ENCODE results near the gene BPIFB4. TPM values are rescaled to one million over a fixed set of nuclear protein-coding genes. Genes with fewer than 3 reads are reported as not detected.

Gene BPIFB4
- not detected in 2 replicates for total RNA-seq (2021)
- not detected for Bru-seq, nascent RNA
- not detected for BruChase-seq, experiment 1, labeled RNA remaining after a 2-hour chase
- not detected for BruChase-seq, experiment 2, labeled RNA remaining after a 6-hour chase
- long read RNA-seq: 0 reads

- H3K4me3 ChIP-seq: no peak within 1 kb of the TSS
- no peak within 1 kb of the TSS for H2AFZ ChIP-seq
- no peaks in the 10 kb centered on the region for H3F3A ChIP-seq (ENCODE audit: insufficient read depth, low read depth)
- H3K79me2 ChIP-seq (ENCODE audit: low read depth): no peaks in the 10 kb centered on the region
- TF ChIP-seq CTCF (conservative IDR thresholded peaks at IDR 0.05) (no peak), EZH2 (IDR thresholded peaks at IDR 0.05; ENCODE audit: low read depth) (no peak)
- peaks cover 57% of the 10 kb centered on the region for H3K27me3 ChIP-seq (ENCODE audit: insufficient read depth, low read depth)
- intact Hi-C loops (cut with micrococcal nuclease; ENCODE audit: unreplicated experiment): no loop called here
- H3K36me3 ChIP-seq (ENCODE audit: low read depth): no peaks in the 10 kb centered on the region
- no peaks in the 10 kb centered on the region for H3K9me3 ChIP-seq (ENCODE audit: insufficient read depth, low read depth)
- no peaks in the 10 kb centered on the region for H3K9me2 ChIP-seq (ENCODE audit: insufficient read depth)
- no TSS peak for BruUV-seq (replicated peaks)
- DNase-seq: no peak
- H3K4me2 ChIP-seq: no peak within 1 kb of the TSS
- no peaks in the 10 kb centered on the region for H3K4me1 ChIP-seq (replicated peaks; ENCODE audit: insufficient read depth)
- ChIA-PET CTCF (no interaction called here), POLR2A (ENCODE audit: unreplicated experiment) (no interaction called here)
- no peak within 1 kb of the TSS for H3K27ac ChIP-seq
- peaks cover 4% of the 10 kb centered on the region; the same call in 1 of the 2 replicates for H4K20me1 ChIP-seq (ENCODE audit: insufficient read depth)
These were observed at the start of gene BPIFB4 for GRCh38 chr20:33079259-33079658. BPIFB4 (plus strand) TSS chr20:33079643; CDS start chr20:33081527, 1,884 bp downstream.

GRCh38 chr20:33030076-33030475 is 49.4 kb upstream of the BPIFB4 start:
- Histone ChIP-seq H3K79me2 (ENCODE audit: low read depth) (no peaks in the 10 kb centered on the region), H2AFZ (no peak overlapping the region), H3K9me2 (ENCODE audit: insufficient read depth) (no peaks in the 10 kb centered on the region), H3K4me3 (no peak overlapping the region), H3F3A (ENCODE audit: insufficient read depth, low read depth) (no peaks in the 10 kb centered on the region), H3K36me3 (ENCODE audit: low read depth) (no peaks in the 10 kb centered on the region), H3K4me1 (replicated peaks; ENCODE audit: insufficient read depth) (no peaks in the 10 kb centered on the region), H3K27ac (no peak overlapping the region), H3K27me3 (ENCODE audit: insufficient read depth, low read depth) (peaks cover 86% of the 10 kb centered on the region), H3K9me3 (ENCODE audit: insufficient read depth, low read depth) (no peaks in the 10 kb centered on the region), H3K4me2 (no peak overlapping the region), H4K20me1 (ENCODE audit: insufficient read depth) (no peaks in the 10 kb centered on the region)
- DNase-seq: no peak
- intact Hi-C loops (cut with micrococcal nuclease; ENCODE audit: unreplicated experiment): no loop called here
- POLR2A ChIA-PET (ENCODE audit: unreplicated experiment): no interaction called here
- TF ChIP-seq CTCF (conservative IDR thresholded peaks at IDR 0.05) (no peak), EZH2 (IDR thresholded peaks at IDR 0.05; ENCODE audit: low read depth) (no peak)
- BruUV-seq (replicated peaks): no TSS peak
- CTCF ChIA-PET: no interaction called here

- Histone ChIP-seq H3K79me2 (ENCODE audit: low read depth) (no peaks in the 10 kb centered on the region), H3K9me2 (ENCODE audit: insufficient read depth) (no peaks in the 10 kb centered on the region), H4K20me1 (ENCODE audit: insufficient read depth) (no peaks in the 10 kb centered on the region), H3K9me3 (ENCODE audit: insufficient read depth, low read depth) (no peaks in the 10 kb centered on the region), H3K4me3 (no peak overlapping the region), H3K27ac (no peak overlapping the region), H3K36me3 (ENCODE audit: low read depth) (no peaks in the 10 kb centered on the region), H2AFZ (no peak overlapping the region), H3K4me2 (no peak overlapping the region), H3F3A (ENCODE audit: insufficient read depth, low read depth) (no peaks in the 10 kb centered on the region), H3K4me1 (replicated peaks; ENCODE audit: insufficient read depth) (no peaks in the 10 kb centered on the region), H3K27me3 (ENCODE audit: insufficient read depth, low read depth) (peaks cover 91% of the 10 kb centered on the region)
- intact Hi-C loops (cut with micrococcal nuclease; ENCODE audit: unreplicated experiment): no loop called here
- ChIA-PET CTCF (no interaction called here), POLR2A (ENCODE audit: unreplicated experiment) (no interaction called here)
- BruUV-seq (replicated peaks): no TSS peak
- TF ChIP-seq CTCF (conservative IDR thresholded peaks at IDR 0.05): no peak
- TF ChIP-seq EZH2 (IDR thresholded peaks at IDR 0.05; ENCODE audit: low read depth): no peak
- no peak for DNase-seq
These were observed 48.9 kb upstream of the BPIFB4 start for GRCh38 chr20:33030569-33030968.
